HepG2 (cell line): ENCODE data around the gene ATAD3A.

Source experiments
- CBX2 ChIP-seq, 2 experiments: fragments of 200-600 bp in 1 of 2; sonication (generic); formaldehyde crosslinking in 1 of 2; IDR thresholded peaks; 2 replicates each; pipeline versions ENCODE4 v1.7.0 to v1.8.1; 2018 to 2022; ENCODE audit warnings: low read depth in 2 of 2, low read length in 1 of 2, mild to moderate bottlenecking in 1 of 2, missing genetic modification reagents in 1 of 2
- EZH2 ChIP-seq: conservative IDR thresholded peaks from 2 replicates; pipeline ENCODE4 v1.6.1; 2012; ENCODE audit warnings: mild to moderate bottlenecking, low read depth, low read length, moderate library complexity
- FOXA1 ChIP-seq, 2 experiments: fragments of 450-650 bp in 1 of 2; sonication (generic) in 1 of 2; formaldehyde crosslinking in 1 of 2; IDR thresholded peaks; 2 replicates each; pipeline versions ENCODE4 v1.4.0 to v1.6.1; 2016 to 2020; ENCODE audit warnings: missing genetic modification reagents in 1 of 2
- NR2F6 ChIP-seq, 2 experiments: IDR thresholded peaks; 2 replicates each; pipeline ENCODE4 v1.6.1; 2016; ENCODE audit warnings: antibody characterized with exemption in 1 of 2, mild to moderate bottlenecking in 1 of 2
- POLR2A ChIP-seq, 2 experiments: IDR thresholded peaks; 2 replicates each; pipeline ENCODE4 v1.6.1; 2011; ENCODE audit warnings: low read depth in 2 of 2, low read length in 2 of 2, mild to moderate bottlenecking in 1 of 2, moderate library complexity in 1 of 2; ENCODE audit not compliant: insufficient read depth in 1 of 2
- RARA ChIP-seq: IDR thresholded peaks from 2 replicates; pipeline ENCODE4 v1.6.1; 2016; ENCODE audit warnings: missing genetic modification reagents, missing compliant biosample characterization
- SNAPC2 ChIP-seq: sonication (generic); formaldehyde crosslinking; IDR thresholded peaks from 2 replicates; pipeline ENCODE4 v1.8.1; 2022; ENCODE audit warnings: mild to moderate bottlenecking, missing genetic modification reagents
- TAF1 ChIP-seq: sonication (generic); formaldehyde crosslinking; IDR thresholded peaks from 2 replicates; pipeline ENCODE4 v1.4.0; 2020; ENCODE audit warnings: missing genetic modification reagents
- U2AF2 ChIP-seq: fragments of 200-400 bp; formaldehyde crosslinking; IDR thresholded peaks from 2 replicates; pipeline ENCODE4 v1.6.1; 2017; ENCODE audit warnings: low read depth, mild to moderate bottlenecking, low read length
- ZNF337 ChIP-seq: sonication (generic); formaldehyde crosslinking; IDR thresholded peaks from 2 replicates; pipeline ENCODE4 v1.5.1; 2020; ENCODE audit warnings: missing genetic modification reagents, low read depth, mild to moderate bottlenecking, borderline replicate concordance
- ZNF619 ChIP-seq: sonication (generic); formaldehyde crosslinking; IDR thresholded peaks from 2 replicates; pipeline ENCODE4 v1.4.0; 2020; ENCODE audit warnings: mild to moderate bottlenecking, missing genetic modification reagents
- TF ChIP-seq, protein P1 (sequence below): sonication (generic); formaldehyde crosslinking; IDR thresholded peaks from 2 replicates; pipeline ENCODE4 v1.8.0; 2022; ENCODE audit warnings: missing genetic modification reagents, mild to moderate bottlenecking, moderate library complexity, borderline replicate concordance
- TF ChIP-seq, protein P2 (sequence below): sonication (generic); formaldehyde crosslinking; IDR thresholded peaks from 2 replicates; pipeline ENCODE4 v1.5.1; 2020; ENCODE audit warnings: mild to moderate bottlenecking, missing genetic modification reagents, moderate library complexity

DNA sequence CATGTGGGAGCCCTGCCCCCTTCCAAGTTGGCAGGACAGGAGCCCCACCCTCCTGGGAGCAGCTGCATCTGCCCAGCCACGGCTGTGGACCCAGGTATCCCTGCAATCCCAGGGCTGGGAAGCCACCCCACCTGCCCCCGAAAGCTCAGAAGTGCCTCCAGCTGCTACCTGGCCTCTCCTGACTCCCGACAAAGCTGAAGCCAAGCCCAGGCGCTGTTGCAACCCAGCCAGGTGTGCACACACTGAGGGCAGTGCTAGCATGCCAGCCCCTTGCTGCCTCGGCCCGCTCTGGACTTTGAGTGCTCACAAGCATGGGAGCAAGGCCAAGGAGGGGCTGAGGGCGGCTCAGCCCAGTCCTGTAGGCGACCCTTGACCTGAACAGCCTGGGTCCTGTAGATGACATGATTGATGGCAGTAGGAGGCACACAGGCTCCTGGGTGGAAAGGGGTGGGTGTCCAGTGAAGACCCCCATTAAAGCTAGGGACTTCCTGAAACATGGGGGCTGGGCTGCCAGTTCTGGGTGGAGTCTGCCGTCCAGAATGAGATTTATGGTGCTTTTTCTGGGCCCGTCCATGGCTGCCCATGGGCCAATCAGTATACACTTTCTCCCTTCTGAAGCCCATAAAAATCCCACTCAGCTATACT is 65.5 kb downstream of the ATAD3A start:
- TF ChIP-seq ZNF619 (CRISPR knock-in tag) (no peak), POLR2A (IDR thresholded peaks at IDR 0.05; ENCODE audit: insufficient read depth in 1 of 2, low read depth in 2 of 2, low read length in 2 of 2) (no peak; a peak in 1 of 4 replicates), ZNF337 (CRISPR knock-in tag) (no peak), TAF1 (CRISPR knock-in tag) (no peak; the same call in 1 of the 2 replicates), FOXA1 (IDR thresholded peaks at IDR 0.05) (no peak), FOXA1 (CRISPR knock-in tag; IDR thresholded peaks at IDR 0.05) (no peak), U2AF2 (no peak), SNAPC2 (no peak), NR2F6 (IDR thresholded peaks at IDR 0.05) (no peak), NR2F6 (CRISPR knock-in tag; IDR thresholded peaks at IDR 0.05) (0 out of 2 replicates have a peak, but pooled peaks have one; percentile 8), EZH2 (no peak), RARA (CRISPR knock-in tag) (0 out of 2 replicates have a peak, but pooled peaks have one; percentile 12), CBX2 (IDR thresholded peaks at IDR 0.05; ENCODE audit: low read depth, low read length) (no peak), CBX2 (CRISPR knock-in tag; IDR thresholded peaks at IDR 0.05; ENCODE audit: low read depth) (no peak)
- TF ChIP-seq, protein P1, sequence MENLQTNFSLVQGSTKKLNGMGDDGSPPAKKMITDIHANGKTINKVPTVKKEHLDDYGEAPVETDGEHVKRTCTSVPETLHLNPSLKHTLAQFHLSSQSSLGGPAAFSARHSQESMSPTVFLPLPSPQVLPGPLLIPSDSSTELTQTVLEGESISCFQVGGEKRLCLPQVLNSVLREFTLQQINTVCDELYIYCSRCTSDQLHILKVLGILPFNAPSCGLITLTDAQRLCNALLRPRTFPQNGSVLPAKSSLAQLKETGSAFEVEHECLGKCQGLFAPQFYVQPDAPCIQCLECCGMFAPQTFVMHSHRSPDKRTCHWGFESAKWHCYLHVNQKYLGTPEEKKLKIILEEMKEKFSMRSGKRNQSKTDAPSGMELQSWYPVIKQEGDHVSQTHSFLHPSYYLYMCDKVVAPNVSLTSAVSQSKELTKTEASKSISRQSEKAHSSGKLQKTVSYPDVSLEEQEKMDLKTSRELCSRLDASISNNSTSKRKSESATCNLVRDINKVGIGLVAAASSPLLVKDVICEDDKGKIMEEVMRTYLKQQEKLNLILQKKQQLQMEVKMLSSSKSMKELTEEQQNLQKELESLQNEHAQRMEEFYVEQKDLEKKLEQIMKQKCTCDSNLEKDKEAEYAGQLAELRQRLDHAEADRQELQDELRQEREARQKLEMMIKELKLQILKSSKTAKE (CRISPR knock-in tag) = no peak
- TF ChIP-seq, protein P2, sequence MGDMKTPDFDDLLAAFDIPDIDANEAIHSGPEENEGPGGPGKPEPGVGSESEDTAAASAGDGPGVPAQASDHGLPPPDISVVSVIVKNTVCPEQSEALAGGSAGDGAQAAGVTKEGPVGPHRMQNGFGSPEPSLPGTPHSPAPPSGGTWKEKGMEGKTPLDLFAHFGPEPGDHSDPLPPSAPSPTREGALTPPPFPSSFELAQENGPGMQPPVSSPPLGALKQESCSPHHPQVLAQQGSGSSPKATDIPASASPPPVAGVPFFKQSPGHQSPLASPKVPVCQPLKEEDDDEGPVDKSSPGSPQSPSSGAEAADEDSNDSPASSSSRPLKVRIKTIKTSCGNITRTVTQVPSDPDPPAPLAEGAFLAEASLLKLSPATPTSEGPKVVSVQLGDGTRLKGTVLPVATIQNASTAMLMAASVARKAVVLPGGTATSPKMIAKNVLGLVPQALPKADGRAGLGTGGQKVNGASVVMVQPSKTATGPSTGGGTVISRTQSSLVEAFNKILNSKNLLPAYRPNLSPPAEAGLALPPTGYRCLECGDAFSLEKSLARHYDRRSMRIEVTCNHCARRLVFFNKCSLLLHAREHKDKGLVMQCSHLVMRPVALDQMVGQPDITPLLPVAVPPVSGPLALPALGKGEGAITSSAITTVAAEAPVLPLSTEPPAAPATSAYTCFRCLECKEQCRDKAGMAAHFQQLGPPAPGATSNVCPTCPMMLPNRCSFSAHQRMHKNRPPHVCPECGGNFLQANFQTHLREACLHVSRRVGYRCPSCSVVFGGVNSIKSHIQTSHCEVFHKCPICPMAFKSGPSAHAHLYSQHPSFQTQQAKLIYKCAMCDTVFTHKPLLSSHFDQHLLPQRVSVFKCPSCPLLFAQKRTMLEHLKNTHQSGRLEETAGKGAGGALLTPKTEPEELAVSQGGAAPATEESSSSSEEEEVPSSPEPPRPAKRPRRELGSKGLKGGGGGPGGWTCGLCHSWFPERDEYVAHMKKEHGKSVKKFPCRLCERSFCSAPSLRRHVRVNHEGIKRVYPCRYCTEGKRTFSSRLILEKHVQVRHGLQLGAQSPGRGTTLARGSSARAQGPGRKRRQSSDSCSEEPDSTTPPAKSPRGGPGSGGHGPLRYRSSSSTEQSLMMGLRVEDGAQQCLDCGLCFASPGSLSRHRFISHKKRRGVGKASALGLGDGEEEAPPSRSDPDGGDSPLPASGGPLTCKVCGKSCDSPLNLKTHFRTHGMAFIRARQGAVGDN (CRISPR knock-in tag) = peak; percentile 58
